Psoas muscle (tissue), 8 donors: ENCODE measurements around the gene GPATCH2. TPM values are rescaled to one million over a fixed set of nuclear protein-coding genes. Genes with fewer than 3 reads are reported as not detected.

Experiments
- ATAC-seq, 4 donors: fragments of 200-7000 bp; cut with Tn5 transposase; one replicate each; pipeline ENCODE4 v1.9.1; 2020; ENCODE audit warnings: moderate library complexity in 3 of 4, mild to moderate bottlenecking in 2 of 4
- DNase-seq, 2 donors: peaks; one replicate each; pipeline ENCODE4 v3.0.0-alpha.2; 2020
- H3K27ac ChIP-seq: fragments of 200-600 bp; one replicate; pipeline ENCODE4 v1.8.0; 2022
- H3K27me3 ChIP-seq, 3 donors: fragments of 200-600 bp in 1 of 3; one replicate each; pipeline versions ENCODE4 v1.6.1 to v1.8.0; 2013 to 2022; ENCODE audit warnings: low read length in 2 of 3, mild to moderate bottlenecking in 2 of 3, moderate library complexity in 1 of 3; ENCODE audit not compliant: insufficient read depth in 3 of 3
- H3K36me3 ChIP-seq, 2 donors: fragments of 200-600 bp in 1 of 2; one replicate each; pipeline versions ENCODE4 v1.6.1 to v1.8.0; 2013 to 2022; ENCODE audit warnings: low read depth in 1 of 2, mild to moderate bottlenecking in 1 of 2, moderate library complexity in 1 of 2; ENCODE audit not compliant: insufficient read depth in 1 of 2
- H3K4me1 ChIP-seq: fragments of 200-600 bp; one replicate; pipeline ENCODE4 v1.8.0; 2022
- H3K4me3 ChIP-seq: fragments of 200-600 bp; one replicate; pipeline ENCODE4 v1.8.0; 2022; ENCODE audit warnings: mild to moderate bottlenecking
- H3K9me3 ChIP-seq: fragments of 200-600 bp; one replicate; pipeline ENCODE4 v1.8.0; 2022
- CTCF ChIP-seq: fragments of 200-600 bp; IDR thresholded peaks from one replicate; pipeline ENCODE4 v1.8.0; 2022; ENCODE audit warnings: antibody characterized with exemption
- WGBS, 3 donors: extraction: QIAGEN DNeasy Blood & Tissue Kit; methylation state at CpG; one replicate each; pipeline versions ENCODE4 v1.1.6 to v1.1.7; 2013; 5-methylcytosine and 5-hydroxymethylcytosine counted together
- intact Hi-C, 2 donors: fragments of 100-400 bp; cut with DNase I; formaldehyde crosslinking; loops; one replicate each; pipeline versions ENCODE4 v1.11.0 to v1.14.2; 2022
- polyA plus RNA-seq, 3 donors: library from polyadenylated mRNA; stranded (reverse); fragments of 200-250 nt; gene quantifications; one replicate each; pipeline ENCODE4 v1.2.3, GENCODE V29; 2013
- total RNA-seq, 4 donors: library from RNA; stranded (reverse); fragmentation: NEBNext Ultra II Directional in 2 of 4; extraction: Animal tissue kit (Norgen Biotek cat#: 25700) in 2 of 4; gene quantifications; one replicate each; pipeline versions ENCODE4 v1.2.1 to v1.2.4, GENCODE V29; 2021 to 2023
- donor health status: healthy with polysubstance abuse.
- donor health status: DM: no; HTN: no; CAD: no; lungs with moderate emphysema.
- donor health status: Bipolar disorder and iron deficiency.
- donor health status: healthy.
- donor health status: DM: yes; HTN: yes; CAD: no.
- donor health status: DM: no; HTN: no; CAD: no.
- donor health status: DM: no; HTN: no; CAD: no.
- donor health status: DM: yes; HTN: yes; CAD: no.

Gene GPATCH2
- total and polyA plus RNA-seq, 7 donors, result 2.4 to 6.1 (median 3.7) TPM

GRCh38 chr1:217552339-217552951 is 78.4 kb downstream of the GPATCH2 start:
- no peak for ATAC-seq
- Histone ChIP-seq H3K36me3 (no peaks in the 10 kb centered on the region), H3K4me3 (no peak overlapping the region), H3K4me1 (no peaks in the 10 kb centered on the region), H3K27ac (no peak overlapping the region), H3K9me3 (no peaks in the 10 kb centered on the region), H3K27me3 (no peaks in the 10 kb centered on the region)
- WGBS, 3 donors, result 14 to 28% (median 23%) methylated on average over 1 of the region's 1 CpG
- TF ChIP-seq CTCF, result no peak
- intact Hi-C loops, result no loop called here
- DNase-seq, result no peak

- ATAC-seq (no peak), DNase-seq (no peak)
- Histone ChIP-seq H3K36me3 (no peaks in the 10 kb centered on the region), H3K27me3 (no peaks in the 10 kb centered on the region), H3K9me3 (no peaks in the 10 kb centered on the region), H3K27ac (no peak overlapping the region), H3K4me1 (no peaks in the 10 kb centered on the region), H3K4me3 (no peak overlapping the region)
- intact Hi-C loops, result no loop called here
- TF ChIP-seq CTCF, result no peak
These were observed 88.1 kb downstream of the GPATCH2 start for GRCh38 chr1:217542837-217543236.

- no peak for ATAC-seq
These were observed 88.6 kb downstream of the GPATCH2 start for GRCh38 chr1:217542136-217542777.

GRCh38 chr1:217540321-217540720 is 90.6 kb downstream of the GPATCH2 start:
- Histone ChIP-seq H3K4me3 (no peak overlapping the region), H3K4me1 (no peaks in the 10 kb centered on the region), H3K27ac (no peak overlapping the region), H3K36me3 (no peaks in the 10 kb centered on the region), H3K27me3 (no peaks in the 10 kb centered on the region), H3K9me3 (no peaks in the 10 kb centered on the region)
- no peak for ATAC-seq
- intact Hi-C loops, result no loop called here
- no peak for DNase-seq
- 92 to 97% (median 94%) methylated on average over 2 of the region's 2 CpGs for WGBS, 3 donors
- TF ChIP-seq CTCF, result no peak

More at GRCh38 chr1:217542136-217542777, 88.6 kb downstream of the GPATCH2 start:
- no peaks in the 10 kb centered on the region for H3K4me1 ChIP-seq
- no peak for DNase-seq
- TF ChIP-seq CTCF, result no peak
- H3K36me3 ChIP-seq, result no peaks in the 10 kb centered on the region
- H3K4me3 ChIP-seq, result no peak overlapping the region
- no peaks in the 10 kb centered on the region for H3K27me3 ChIP-seq
- 66 to 78% (median 70%) methylated on average over 9 of the region's 9 CpGs for WGBS, 3 donors
- no peak overlapping the region for H3K27ac ChIP-seq
- intact Hi-C loops, result no loop called here
- no peaks in the 10 kb centered on the region for H3K9me3 ChIP-seq

- DNase-seq (no peak), ATAC-seq (no peak)
- H3K36me3 ChIP-seq, result no peaks in the 10 kb centered on the region
- WGBS, 3 donors, result 81 to 89% (median 88%) methylated on average over 2 of the region's 2 CpGs
- intact Hi-C loops, result no loop called here
- no peaks in the 10 kb centered on the region for H3K4me1 ChIP-seq
- no peak overlapping the region for H3K4me3 ChIP-seq
- H3K27ac ChIP-seq, result no peak overlapping the region
- no peaks in the 10 kb centered on the region for H3K27me3 ChIP-seq
- H3K9me3 ChIP-seq, result no peaks in the 10 kb centered on the region
- TF ChIP-seq CTCF, result no peak
These were observed 91.4 kb downstream of the GPATCH2 start for GRCh38 chr1:217539510-217539909.
